HG03575 (cell line): ENCODE results near the gene DENND5B.
"Not testable (repeated sequence)": the region's sequence is repeated elsewhere in the genome, so short reads cannot be mapped to it uniquely, and the experiment has no call there.

Experiments used
- ATAC-seq: cut with Tn5 transposase; IDR thresholded peaks from one replicate; pipeline ENCODE4 v1.9.1; 2021; ENCODE audit not compliant: unreplicated experiment, insufficient number of reproducible peaks, low FRiP score; ENCODE audit errors: extremely low read depth

DENND5B gene

DNA sequence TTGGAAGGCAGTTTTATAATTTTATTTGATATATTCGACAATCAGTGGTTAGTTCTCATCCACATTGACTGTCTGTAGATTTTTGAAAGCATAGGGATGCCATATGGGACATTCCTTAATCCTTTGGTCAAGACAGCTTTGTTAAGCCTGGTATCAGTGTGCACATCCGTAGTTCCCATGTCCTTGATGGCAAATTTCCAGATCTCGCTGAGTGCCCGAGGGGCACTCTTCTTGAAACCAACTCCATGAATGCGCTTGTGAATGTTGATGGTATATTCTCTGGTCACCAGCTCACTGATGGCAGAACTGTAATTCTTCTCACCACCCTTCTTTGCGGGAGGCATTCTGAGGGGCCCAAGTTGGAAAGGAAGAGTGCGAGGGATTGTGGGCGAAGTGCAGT lies 6.1 kb upstream of the DENND5B start:
- no peak for ATAC-seq

DNA sequence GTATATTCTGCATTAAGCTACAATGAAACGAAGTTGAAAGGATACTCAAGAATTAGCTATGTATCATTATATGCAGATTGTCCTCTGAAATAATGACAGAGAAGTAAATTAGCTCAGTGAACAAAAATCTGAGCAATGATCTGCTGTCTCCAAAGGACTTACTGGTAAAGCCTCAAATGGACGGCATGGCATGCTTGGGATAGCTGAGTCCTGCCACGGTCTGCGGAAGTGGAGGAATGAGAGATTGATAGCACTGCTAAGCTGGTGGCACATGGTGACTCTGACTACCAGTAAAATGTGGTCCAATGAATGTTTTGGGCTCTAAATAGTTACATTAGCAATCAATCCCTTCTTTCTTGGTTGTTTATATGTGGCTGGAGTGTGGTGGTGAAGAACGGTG lies 3.7 kb upstream of the DENND5B start:
- no peak for ATAC-seq

DNA sequence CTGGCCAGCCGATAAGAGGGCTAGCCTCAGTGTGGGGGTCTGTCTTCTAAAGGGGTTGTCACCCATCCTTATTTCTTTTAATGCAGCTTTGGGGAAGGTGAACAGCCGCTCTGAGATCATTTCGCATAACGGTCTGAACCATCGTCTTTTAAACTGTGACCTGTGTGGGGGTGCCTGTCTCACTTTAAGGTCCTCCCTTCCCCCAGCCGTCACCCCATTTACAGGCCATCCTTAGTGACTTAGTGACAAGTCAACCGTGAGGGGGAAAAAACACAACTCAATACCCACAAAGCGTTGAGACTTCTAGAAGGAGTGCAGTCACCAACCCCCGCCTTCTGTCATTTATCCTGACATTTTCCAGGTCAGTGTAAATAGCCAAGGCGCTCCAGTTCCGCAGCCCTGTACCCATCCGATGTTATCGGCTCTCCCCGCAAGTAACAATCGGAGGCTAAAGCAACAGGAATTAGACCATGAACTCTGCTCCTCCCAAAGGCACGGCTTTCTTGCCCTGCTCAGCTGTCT lies 505 bp upstream of the DENND5B start:
- ATAC-seq = no peak

DNA sequence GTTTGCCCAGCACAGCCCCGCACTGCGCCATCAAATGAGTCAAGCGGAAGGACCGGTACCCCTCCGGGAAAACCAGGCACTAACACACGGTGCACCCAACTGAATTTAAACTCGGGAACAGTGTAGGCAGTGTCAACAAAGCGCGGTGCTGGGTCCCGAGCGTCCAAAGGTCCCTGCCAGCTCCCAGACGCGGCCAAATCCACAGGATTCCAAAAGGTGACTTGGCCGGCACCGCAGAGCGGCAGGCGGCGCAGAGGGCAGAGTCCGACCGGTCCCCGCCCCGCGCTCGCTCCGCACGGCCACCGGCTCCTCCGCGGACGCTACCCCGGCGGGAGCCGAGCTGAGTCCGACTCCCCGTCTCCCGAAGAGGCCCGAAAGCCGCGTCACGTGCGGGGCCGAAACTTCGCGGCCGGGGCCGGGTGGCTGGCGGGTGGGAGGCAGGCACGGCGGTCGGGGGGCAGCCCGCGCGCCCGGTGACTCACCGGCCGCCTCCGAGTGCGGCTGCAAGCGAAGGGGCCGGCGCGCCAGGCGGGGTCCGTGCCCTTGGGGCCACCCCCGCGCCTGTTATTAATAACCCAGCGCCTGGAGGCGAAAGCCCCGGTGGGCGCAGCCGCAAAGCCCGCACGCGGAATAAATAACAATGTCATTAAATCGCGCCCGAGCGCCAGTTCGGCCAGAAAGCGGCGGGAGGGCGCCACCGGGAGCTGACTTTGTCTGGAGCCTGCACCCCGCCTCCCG lies 863 bp downstream of the DENND5B start:
- no peak for ATAC-seq

DNA sequence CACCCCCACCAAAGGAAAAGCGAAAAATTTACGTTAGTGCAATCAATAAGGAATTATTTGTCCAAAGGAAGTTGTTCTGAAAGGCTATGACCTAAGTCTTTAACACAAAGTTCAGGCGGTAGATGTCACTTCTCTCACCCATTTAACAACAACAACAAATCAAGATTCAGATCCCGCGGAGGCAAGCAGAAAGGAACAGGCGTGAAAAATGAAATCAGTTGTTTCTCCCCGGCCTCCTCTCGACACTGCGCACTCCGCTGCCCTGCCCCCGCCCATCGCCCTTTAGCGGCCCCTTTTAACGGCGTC lies 1.4 kb downstream of the DENND5B start:
- no peak for ATAC-seq

DNA sequence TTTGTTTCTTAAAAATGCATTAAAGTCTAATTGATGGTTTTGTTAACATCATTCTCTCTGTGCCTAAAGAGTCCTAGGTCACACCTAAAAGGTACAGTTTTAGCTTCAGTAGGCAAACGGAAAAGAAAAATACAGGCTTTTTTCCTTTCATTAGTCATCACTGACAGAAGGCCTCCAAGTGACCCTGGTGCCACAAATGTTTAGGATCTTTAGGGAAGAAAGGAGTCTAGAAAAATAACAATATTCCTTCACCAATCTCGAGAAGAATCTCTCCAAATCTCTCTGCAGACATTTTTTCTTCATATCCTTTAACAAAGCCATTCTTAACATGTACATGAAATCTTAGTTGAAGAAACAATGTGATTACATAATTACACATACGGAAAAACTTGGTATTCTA lies 2.0 kb downstream of the DENND5B start:
- ATAC-seq = no peak

DNA sequence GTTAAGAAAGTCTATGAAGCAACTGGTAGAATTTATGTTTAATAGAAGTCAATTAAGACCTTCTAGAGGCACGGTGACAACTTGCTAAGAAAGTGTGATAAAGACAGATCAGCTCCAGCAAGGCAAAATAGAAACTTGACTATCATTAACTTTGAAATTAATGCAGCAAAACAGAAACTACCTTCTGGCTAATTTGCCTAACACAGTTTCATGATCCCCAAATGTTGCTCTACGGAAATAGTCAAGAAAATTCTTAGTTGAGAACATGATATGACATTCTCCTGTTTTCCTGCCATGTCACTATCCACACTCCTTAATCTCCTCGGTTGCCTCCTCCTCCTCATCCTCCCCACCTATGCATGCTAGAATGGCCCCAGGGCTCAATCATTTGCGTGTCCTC lies 4.2 kb downstream of the DENND5B start:
- ATAC-seq = no peak

DNA sequence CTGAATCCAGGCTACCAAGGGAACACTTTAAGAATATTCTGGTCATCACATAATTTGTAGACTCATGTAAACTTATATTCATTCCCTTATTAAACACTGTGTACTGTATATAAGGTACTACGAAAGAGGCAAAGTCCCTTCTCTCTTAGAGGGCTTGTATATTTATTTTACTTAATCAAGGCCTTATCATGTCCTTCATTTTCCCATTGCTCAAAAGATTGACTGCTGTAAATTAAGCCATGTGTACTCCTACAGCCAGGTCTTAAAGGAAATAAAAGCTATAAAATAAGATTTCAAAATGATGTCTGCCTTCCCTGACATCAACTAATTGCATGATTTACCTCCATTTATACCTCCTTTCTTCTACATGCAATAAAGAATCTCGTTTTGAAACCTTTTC lies 5.0 kb downstream of the DENND5B start:
- no peak for ATAC-seq

DNA sequence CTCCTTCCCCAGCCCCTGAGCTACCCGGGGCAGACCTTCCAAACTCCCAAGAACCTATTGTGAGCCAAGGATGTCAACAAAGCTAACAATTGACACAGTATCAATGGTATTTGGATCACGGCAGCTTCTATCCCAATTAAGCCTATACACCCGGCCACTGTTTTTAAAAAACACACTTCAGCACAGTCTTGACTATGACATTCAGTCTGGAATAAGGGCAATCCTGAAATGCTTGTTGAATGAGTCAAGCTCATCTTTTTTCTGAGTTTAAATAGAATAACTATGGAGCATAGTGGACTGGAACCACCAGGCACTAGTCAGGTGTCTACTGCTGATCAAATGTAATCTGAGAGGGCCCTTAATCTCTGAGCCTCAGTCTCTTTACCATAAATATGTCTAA lies 5.7 kb downstream of the DENND5B start:
- no peak for ATAC-seq

DNA sequence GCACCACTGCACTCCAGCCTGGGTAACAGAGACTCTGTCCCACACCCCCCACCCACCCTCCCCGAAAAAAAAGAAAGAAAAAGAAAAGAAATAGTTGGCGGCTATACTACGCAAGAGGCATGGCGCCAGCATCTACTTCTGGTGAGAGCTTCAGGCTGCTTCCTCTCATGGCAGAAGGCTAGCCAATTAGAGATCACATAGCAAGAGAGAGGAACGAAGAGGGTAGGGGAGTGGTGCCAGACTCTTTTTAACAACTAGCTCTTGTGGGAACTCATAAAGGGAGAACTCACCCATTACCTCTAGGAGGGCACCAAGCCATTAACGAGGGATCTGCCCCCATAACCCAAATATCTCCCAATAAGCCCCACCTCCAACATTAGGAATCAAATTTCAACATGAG lies 6.2 kb downstream of the DENND5B start:
- ATAC-seq = no peak

DNA sequence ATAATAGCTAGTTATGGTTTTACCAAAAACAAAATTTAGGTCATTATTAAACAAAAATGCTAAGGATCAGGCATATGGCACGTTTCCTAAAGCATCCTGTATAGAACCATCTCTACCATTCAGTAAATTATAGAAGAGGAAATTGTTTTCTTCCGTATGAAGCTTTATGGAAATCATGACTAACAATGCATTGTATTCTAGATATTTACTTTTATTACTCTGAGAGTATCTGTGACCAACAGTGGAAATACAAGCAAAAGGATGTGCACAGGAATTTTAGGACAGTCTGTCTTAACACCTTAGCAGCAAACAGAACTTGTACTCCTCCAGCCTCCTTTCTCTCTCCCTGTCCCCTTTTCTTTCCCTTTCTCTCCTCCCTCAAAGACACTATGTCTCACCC lies 7.1 kb downstream of the DENND5B start:
- no peak for ATAC-seq

DNA sequence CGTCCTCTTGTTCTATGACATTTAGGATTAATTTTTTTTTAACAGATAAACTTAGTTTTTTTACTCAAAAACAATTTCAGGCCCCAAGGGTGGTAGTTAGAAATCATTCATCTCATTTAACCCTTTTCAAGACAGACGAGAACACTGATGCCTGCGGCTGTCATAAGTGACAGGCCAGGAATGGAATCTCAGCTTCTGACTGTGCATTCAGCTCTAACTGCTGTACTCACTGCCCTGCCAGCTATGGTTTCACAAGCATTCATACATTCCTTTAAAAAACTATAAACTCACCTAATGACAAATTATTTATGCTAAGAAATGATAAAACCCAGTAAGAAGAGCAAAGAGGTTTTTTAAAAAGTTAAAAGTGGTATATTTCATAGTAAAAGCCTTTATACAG lies 8.8 kb downstream of the DENND5B start:
- ATAC-seq = no peak

DNA sequence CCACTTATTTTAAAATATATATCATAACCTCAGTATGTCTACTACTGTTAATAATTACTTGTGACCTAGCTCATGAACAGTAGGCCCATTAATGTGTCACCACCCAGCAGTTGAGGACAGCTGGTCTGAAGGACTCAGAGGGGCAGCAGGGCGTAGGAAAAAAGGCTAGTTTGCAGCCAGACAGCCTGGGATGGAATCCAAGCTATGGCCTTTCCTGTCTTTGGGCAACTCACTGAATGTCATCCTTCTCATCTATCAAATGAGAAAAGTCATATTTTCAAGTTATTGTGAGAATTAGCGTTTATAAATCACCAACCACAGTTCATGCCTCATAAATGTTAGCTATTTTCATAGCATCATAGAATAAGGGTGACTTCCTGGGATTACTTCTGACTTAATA lies 12.3 kb downstream of the DENND5B start:
- ATAC-seq = no peak

DNA sequence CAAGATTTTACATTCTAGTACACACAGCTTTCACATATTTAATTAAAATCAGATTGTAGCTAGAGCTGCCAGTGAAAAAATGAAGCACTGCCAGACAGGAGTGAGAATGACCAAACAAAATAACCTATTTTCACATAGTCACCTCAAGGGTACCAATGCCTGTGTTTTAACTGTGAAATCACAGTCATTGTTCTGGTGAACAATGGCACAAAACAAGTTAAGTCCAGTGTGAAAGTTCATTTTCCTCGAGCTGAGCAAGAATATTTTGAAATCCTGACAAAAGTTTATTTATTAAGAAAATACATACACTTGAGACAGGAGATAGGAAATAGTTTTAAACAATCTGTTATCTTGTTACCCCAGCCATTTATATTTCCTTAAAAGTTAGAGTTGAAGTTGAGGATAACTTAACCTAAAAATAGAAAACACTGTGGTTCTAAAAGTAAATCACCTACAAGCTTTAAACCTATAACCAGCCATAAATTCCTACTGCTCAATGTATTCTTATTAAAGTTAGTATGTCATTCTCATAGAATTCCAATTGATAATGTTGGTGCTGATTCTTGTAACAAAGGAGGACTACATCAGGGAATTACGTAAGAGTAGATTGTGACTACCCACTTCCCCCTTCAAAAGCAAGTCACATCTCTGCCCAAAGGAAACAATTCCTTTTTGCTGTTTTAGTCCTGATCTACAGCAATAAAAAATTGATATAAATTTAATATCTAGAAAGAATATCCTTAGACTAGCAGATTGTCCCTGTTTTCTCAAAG lies 15.9 kb downstream of the DENND5B start:
- no peak for ATAC-seq

DNA sequence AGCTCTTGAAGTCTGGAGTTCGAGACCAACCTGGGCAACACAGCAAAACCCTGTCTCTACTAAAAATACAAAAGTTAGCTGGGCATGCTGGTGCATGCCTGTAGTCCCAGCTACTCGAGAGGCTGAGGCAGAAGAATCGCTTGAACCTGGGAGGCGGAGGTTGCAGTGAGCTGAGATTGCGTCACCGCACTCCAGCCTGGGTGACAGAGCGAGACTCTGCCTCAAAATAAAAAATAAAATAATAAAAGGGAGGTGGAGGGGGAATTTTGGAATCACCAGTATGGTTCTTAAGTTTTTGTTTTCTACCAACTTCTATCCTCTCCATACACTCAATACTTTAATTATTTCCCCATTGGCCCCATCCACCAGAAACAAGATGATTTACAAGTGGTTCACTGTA lies 16.6 kb downstream of the DENND5B start:
- not testable (repeated sequence) for ATAC-seq

DNA sequence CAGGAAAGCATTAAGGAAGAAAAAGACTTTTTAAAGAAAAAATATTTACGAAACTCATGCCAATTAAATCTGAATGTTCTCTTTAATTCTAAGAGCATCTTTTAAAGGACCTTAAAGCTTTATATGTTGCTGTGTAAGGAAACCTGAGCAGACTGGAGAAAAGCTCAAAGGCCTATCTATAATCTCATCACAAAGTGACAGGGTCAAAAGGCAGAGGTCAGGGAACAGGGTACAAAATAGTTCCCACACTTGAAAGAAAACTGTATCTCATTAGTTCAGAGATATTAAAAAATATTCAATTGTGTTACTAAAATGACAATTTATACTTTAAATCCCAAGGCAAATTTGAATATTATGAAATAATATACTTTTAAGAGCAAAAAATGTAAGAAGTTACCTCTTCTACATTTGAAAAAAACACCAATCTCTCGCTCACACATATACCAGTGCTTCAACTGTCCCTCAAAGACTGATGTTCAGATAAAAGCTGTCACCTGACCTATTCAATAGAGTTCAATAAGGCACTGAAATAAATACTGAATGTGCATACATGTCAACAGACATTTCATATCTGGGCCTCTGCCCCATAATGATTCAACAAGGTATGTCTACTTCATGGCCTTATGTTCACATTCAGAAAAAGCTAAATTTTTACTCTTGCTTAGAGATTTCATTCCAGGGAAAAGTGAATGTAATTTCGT lies 17.9 kb downstream of the DENND5B start:
- no peak for ATAC-seq

DNA sequence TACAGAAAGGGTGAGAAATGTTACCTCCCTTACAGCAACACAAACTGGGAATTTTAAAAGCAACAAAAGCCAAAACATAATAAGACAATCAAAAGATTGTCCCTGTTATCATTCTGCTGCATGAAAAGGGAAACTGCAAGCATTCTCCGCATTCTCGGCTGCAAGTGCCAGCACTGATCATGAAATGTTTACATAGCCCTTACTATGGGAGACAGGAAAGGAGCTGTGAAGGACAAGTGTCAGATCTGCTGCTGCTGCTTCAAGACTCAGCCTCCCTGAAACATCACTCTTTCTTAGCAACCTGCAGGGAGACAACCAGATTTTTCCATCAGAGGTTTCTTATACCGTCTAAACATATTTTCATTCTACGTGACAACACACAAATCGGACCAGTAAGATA lies 20.1 kb downstream of the DENND5B start:
- no peak for ATAC-seq

DNA sequence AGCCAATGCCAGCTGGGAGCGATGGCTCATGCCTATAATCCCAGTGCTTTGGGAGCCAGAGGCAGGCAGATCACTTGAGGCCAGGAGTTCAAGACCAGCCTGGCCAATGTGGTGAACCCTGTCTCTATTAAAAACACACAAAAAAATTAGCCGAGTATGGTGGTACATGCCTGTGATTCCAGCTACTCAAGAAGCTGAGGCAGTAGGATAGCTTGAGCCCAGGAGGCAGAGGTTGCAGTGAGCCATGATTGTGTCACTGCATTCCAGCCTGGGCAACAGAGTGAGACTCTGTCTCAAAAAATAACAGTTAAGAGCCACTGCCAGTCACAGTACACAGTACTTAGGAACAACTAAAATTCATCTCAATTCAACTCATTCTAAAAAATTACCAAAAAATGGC lies 21.4 kb downstream of the DENND5B start:
- ATAC-seq = not testable (repeated sequence)

DNA sequence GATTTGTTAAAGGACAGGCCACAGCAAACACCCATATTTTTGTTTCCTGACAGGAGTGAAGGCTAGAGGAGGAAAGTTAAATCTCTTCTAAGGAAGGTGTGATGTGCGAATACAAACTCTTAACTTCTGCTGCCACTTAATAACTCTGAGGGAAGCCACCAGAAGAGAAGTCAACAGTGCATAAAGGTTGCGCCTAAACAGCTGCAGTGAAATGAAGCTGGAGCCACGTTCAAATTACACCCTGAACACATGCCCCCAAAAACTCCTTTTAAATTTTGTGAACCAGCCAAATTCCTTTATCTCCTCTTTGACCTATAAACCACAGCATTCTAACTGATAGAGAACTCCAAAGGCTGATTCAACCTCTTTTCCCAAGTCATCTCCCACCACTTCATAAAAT lies 22.4 kb downstream of the DENND5B start:
- no peak for ATAC-seq

DNA sequence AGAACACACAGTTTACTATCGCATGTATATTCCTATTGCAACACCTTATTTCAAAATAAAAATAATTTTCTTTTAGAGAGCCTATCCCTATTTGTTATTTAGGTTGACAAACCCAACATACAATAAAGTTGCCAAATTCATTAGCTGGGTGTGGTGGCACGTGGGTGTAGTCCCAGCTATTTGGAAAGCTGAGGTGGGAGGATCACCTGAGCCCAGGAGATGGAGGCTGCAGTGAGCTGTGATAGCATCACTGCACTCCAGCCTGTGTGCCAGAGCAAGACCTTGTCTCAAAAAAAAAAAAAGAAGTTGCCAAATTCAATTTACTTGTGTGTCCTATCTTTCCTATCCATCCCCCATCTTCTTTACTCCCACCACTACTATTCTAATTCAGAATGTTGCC lies 23.9 kb downstream of the DENND5B start:
- ATAC-seq = no peak
